NCI-H2196 treated with DMSO at 0.1 percent for 48 hours (cell line): ENCODE data around the gene PRSS27.
"Not testable (repeated sequence)": the region's sequence is repeated elsewhere in the genome, so short reads cannot be mapped to it uniquely, and the experiment has no call there.

Source experiments
- DNase-seq: peaks from one replicate; lab custom pipeline; 2025; ENCODE audit not compliant: unreplicated experiment; lab: John Stamatoyannopoulos, UW

PRSS27 gene

GRCh38 chr16:2678206-2678965, 41.6 kb downstream of the PRSS27 start:
- DNase-seq: not testable (repeated sequence)

- DNase-seq: not testable (repeated sequence)
These were observed 43.1 kb downstream of the PRSS27 start for GRCh38 chr16:2676937-2677336.

- DNase-seq: no peak
These were observed 44.3 kb downstream of the PRSS27 start for GRCh38 chr16:2675714-2676113.

- DNase-seq: no peak
These were observed 45.0 kb downstream of the PRSS27 start for GRCh38 chr16:2675021-2675420.

- peak; percentile 94 for DNase-seq
These were observed 46.7 kb downstream of the PRSS27 start for GRCh38 chr16:2673066-2673999.

GRCh38 chr16:2671741-2672140, 48.3 kb downstream of the PRSS27 start:
- no peak for DNase-seq

GRCh38 chr16:2671193-2671592, 48.8 kb downstream of the PRSS27 start:
- DNase-seq: not testable (repeated sequence)

- peak; percentile 13 for DNase-seq
These were observed 50.0 kb downstream of the PRSS27 start for GRCh38 chr16:2670017-2670416.

GRCh38 chr16:2669587-2669986, 50.4 kb downstream of the PRSS27 start:
- DNase-seq: not testable (repeated sequence)

- DNase-seq: not testable (repeated sequence)
These were observed 53.4 kb downstream of the PRSS27 start for GRCh38 chr16:2666671-2667070.

- no peak for DNase-seq
These were observed 55.4 kb downstream of the PRSS27 start for GRCh38 chr16:2664574-2664982.

GRCh38 chr16:2663553-2664546, 56.2 kb downstream of the PRSS27 start:
- DNase-seq: no peak
